CD4-positive, alpha-beta T cell treated with Interleukin-4 for 4 hours (primary cell): Measurements from ENCODE around the gene OGA.

Source experiments
- DNase-seq: peaks from one replicate; pipeline ENCODE4 v3.0.0-alpha.2; 2020

The OGA gene

DNA sequence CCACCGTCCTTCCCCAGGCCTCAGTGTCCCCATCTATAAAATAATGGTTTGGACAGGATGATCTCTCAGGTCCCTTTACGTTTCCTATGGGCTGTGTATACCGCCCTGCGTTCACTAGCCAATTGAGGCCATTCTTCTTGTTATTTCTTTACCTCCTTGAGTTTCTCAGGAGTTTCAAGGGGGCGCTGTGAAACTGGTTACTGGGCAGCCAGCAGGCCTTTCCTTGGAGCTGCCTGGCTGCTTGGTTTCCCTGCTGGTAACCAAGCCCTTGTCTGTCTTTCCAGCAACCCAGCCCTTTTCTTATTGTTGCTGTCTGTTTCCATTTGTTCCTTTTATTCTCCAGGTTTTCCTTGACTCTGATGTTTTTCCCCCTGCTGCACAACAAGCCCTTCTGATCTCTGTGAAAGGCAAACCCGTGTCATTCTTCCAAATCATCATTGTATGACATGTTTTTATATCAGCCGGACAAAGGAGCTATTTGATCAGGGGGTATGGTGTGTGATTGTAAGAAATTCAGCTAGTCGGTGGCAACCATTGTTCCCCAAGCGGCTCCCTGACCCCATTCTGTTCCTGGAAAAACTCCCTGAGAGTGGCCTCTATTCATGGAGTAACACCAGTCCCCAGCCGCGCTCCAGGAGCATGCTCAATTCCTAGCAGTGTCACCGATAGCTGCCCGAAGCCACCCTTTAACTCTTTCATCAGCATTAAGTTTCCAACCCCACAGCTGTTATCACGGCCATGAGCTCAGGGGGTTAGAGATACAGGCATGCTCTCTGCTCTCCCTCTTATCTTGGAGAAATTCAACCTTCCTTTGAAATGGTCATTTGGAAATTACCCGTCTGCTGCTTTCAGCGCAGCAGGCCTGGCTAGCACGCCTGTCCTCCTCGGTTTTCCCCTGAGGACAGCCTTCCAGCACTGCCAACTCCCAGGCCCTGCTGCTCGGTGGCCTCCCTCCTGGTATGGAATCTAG is 68.9 kb downstream of the OGA start:
- DNase-seq: no peak

GRCh38 chr10:101748496-101748895 is 69.7 kb downstream of the OGA start:
- no peak for DNase-seq

GRCh38 chr10:101745074-101745696 is 73.1 kb downstream of the OGA start:
- no peak for DNase-seq

DNA sequence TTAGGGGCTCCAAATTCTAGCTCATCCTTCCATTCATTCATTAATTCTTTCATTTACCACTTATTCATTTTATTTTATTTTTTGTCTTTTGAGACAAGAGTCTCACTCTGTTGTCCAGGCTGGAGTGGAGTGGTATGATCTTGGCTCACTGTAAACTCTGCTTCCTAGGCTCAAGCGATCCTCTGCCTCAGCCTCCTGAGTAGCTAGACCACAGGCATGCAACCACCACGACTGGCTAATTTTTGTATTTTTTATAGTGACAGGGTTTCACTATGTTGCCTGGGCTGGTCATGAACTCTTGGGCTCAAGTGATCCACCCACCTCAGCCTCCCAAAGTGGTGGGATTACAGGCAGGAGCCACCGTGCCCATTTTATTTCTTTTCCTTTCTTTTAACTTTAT is 74.0 kb downstream of the OGA start:
- no peak for DNase-seq

- no peak for DNase-seq
These were observed 76.3 kb downstream of the OGA start for GRCh38 chr10:101741938-101742337.

DNA sequence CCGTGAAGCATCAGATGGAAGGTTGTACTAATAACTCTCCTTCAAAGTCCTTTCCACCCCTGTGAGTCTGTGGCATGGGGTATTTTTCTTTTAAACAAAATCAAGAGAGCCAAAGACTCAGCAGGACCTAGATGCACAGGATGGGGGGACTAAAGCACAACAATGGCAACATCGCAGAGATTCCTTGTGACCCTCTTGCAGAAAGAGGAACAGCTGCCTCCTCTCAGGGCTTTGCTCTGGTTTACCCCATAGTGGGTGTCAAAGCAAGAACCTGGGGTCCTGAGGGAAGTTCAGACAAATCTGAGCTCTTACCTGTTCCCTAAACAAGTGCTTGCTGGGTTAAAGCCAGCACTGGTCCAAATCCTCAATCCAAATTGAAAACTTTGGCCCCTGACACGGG is 81.6 kb downstream of the OGA start:
- DNase-seq: no peak
